ENCODE measurements around the gene C16orf95.
"Not testable (repeated sequence)": the region's sequence is repeated elsewhere in the genome, so short reads cannot be mapped to it uniquely, and the experiment has no call there.

Gene C16orf95

DNA sequence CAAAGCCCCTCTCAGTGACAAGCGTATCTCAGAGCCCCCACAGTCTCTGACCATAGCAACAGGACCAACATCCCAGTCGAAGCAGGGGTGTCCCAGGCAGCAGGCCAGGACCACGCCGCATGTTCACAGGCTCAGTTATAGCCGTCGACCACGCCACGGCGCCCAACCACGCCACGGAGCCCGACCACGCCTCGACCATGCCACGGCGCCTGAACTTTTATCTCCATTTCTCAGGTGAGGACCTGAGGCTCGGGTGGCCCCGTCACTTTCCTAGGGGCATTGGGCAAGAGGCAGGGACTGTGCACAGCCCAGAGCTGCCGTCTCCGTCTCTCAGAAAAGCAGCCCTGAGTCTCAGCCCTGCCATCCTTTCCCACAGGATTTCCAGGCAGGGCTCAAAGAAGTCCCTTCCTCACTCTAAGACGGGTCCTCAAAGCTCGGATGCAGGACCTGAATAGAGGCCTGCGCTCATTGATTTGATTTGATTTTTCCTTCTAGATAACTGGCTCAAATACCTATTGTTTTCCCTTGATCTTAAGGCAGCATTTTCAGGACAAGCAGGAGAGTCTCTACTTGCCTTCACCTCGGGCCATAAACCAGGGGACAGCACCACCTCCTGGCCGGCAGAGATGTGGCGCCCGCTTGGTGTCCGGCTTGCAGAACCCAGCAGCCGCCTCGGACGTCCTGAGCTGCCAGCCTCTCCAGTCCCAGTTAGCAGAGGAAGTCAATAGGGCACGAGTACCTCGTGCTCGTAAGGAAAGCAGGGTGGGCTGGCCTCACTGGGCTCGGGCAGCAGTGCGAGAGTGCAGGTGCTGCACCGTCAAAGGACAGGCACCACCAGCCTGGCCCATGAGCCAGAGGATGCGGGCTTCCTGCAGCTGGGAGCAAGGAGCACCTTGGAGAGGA lies 38.8 kb downstream of the C16orf95 start:
- DNase-seq = peak; percentile 29

DNA sequence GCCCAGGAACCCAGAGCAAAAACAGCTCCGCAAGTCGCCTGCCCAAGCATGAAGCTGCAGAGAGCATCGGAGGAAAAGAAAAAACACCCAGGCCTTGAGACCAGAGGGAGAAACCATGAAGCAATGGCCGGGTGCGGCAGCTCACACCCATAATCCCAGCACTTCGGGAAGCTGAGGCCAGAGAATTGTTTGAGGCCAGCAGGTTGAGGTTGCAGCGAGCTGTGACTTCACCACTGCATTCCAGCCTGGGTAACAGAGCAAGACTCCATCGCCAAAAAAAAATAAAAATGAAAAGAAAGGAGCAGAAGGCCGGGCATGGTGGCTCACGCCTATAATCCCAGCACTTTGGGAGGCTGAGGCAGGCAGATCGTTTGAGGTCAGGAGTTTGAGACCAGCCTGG lies 40.3 kb downstream of the C16orf95 start:
- DNase-seq = no peak

DNA sequence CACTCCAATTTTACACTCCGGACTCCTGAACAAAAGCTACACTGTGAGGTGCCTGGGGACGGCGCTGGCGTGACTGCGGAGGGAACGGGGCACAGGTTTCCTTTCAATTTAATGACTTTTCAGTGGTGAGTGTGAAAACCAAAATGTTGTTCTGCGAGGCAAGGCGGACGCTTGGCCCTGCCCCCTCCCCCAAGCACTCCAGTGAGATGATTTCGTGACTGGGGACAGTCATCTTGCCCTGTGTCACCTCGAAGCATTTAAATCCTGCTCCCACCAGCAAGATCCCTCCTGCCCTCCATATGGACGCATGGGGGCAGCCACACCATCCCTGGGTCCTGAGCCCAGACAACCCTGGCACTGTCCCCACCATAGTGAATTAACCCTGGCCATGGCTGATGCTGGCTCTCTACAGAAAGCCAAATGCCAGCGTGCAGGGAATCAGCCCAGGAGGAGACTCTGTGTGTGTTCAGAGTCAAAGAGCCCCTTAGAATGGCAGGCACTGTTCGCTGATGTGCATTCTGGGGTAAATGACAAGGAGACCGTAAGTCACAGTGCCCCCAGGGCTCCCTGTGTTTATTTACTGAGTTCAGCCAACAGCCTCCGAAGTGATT lies 41.0 kb downstream of the C16orf95 start:
- DNase-seq = no peak

DNA sequence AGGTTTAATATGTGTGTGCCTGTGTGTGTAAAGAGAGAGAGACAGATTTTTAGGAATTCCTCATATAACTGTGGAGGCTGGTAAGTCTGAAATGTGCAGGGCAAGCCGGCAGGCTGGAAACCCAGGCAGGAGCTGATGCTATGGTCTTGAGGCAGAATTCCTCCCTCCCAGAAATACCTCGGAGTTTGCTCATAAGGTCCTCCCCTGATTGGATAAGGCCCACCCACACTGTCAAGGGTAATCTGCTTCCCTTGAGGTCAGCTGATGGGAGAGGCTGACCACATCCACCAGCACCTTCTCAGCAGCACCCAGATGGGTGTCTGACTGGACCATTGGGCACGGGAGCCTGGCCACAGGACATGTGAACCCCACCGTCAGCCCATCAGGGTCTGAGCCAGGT lies 42.4 kb downstream of the C16orf95 start:
- DNase-seq = no peak

- DNase-seq = no peak
These were observed 43.6 kb downstream of the C16orf95 start for GRCh38 chr16:87273471-87274030.

GRCh38 chr16:87271256-87271655 lies 45.9 kb downstream of the C16orf95 start:
- no peak for DNase-seq

GRCh38 chr16:87267566-87267965 lies 49.6 kb downstream of the C16orf95 start:
- DNase-seq = no peak

DNA sequence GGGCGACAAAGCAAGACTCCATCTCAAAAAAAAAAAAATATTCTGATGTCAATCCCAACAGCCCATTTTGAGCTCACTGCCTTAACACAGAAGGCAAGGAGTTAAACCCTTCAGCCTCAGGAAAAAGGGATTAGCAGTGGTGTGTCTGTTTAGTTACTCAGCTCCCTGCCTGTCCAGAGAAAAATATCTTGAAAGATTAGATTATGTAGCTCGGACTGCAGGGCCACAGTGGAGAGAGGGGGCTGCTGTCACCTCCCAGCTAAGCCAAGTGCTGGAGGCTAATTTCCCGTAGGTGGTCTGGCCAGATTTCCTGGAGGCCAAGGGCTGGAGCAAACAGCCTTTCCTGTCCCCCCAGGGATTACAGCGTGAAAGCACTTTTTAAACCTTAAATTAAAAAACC lies 50.3 kb downstream of the C16orf95 start:
- no peak for DNase-seq

DNA sequence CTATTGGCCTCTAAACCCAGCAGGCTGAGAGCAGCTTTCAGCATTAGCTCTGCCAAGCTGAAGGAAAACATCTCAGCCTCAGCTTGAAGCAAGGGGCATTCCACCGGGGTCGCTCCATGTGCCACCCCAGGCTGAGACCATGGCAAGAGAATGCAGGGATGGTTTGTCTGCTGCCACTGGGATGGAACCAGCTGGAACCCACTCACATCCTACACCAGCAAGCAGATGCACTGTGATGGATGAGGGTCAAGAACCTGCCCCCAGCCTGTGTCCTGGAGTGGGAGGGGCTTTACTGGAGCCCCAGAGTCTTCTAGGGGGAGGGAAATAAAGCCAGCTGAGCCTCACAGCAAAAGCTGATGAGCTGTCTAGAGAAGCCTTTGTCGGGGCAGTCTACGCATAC lies 51.9 kb downstream of the C16orf95 start:
- no peak for DNase-seq

DNA sequence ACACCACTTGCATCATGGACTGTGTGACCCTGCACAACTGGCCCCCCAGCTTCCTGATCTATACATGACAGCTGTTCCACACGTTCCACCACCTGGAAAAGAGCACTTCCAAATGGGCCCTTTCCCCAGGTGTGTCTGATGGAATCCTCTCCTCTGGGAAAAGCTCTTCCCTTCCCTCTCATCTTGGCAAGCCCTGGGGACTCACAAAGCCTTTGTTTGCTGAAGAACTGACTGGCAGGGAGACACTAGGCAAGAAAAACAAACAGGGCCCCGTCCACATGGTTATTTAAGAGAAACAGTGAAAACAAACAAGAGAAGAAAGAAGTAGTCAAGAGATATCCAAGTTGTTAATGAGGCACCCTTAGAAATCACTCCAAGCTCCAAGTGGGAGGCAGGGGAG lies 52.6 kb downstream of the C16orf95 start:
- no peak for DNase-seq

- no peak for DNase-seq
These were observed 53.7 kb downstream of the C16orf95 start for GRCh38 chr16:87263418-87264052.

- no peak for DNase-seq
These were observed 57.8 kb downstream of the C16orf95 start for GRCh38 chr16:87259431-87259830.

DNA sequence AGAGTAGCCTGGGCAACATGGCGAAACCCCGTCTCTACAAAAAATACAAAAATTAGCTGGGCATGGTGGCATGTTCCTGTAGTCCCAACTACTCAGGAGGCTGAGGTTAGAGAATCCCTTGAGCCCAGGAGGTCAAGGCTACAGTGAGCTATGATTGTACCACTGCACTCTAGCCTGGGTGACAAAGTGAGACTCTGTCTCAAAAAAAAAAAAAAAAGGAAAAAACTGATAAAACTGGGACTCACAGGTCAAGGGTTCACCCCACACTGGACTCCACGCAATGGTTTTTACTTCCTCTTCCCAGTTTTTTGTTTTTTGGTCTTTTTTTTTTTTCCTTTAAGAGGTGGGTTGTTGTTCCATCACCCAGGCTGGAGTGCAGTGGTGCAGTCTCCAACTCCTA lies 58.5 kb downstream of the C16orf95 start:
- not testable (repeated sequence) for DNase-seq

- no peak for DNase-seq
These were observed 61.3 kb downstream of the C16orf95 start for GRCh38 chr16:87255866-87256265.

DNA sequence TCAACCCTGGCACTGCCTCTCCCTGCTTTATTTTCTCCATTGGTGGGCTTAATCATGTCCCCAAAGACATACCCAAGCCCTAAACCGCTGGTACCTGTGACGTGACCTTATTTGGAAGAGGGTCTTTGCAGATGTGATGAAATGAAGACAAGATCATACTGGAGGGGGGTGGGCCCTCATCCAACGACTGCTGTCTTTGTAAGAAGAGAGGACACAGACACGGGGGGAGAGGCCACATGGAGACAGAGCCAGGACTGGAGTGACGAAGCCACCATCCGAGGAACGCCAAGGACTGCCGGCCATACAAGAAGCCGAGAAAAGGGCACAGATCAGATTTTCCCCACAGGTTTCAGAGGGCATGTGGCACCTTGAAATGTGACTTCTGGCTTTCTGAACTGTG lies 62.5 kb downstream of the C16orf95 start:
- DNase-seq = no peak

DNA sequence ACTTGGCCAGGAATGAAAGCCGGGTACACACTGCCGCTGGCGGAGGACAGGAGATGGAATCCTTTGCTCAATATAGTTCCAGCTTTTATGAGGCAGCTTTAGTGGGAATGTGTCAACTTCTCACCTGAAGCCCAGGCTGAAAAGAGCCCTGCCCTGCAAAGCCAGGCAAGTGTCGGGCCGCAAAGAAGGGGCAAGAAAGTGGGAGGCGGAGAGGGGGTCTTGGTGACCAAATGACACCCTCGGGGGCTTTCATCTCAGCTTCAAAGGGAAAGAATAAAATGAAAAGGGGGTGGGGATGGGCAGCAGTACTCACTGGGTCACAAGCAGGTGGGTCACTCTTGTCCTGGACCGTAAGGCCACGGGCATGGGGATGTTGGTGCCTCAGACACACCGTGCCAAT lies 62.9 kb downstream of the C16orf95 start:
- DNase-seq = no peak

DNA sequence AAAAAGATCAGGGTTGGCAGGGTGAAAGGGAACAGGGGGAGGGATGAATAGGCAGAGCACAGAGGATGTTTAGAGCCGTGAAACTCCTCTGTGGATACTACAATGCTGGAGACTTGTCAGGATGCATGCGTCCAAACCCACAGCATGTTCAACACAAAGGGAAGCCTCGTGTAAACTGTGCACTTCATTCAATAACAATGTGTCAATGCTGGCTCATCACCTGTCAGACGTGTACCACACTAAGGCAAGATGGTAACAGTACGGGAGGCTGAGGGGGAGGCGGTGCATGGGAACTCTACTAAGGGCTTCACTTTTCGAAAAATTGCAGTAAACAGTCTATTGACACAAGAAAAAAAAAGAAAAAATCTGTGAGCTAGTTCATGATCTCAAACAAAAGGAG lies 63.7 kb downstream of the C16orf95 start:
- DNase-seq = no peak
